Aorta (tissue), 5 donors: ENCODE measurements around the gene CLTCL1. TPM values are rescaled to one million over a fixed set of nuclear protein-coding genes. Genes with fewer than 3 reads are reported as not detected.

ENCODE experiments used
- ATAC-seq: fragments of 200-7000 bp; cut with Tn5 transposase; one replicate; pipeline ENCODE4 v1.9.1; 2022; ENCODE audit warnings: moderate library complexity; ENCODE audit not compliant: low FRiP score
- DNase-seq, 2 donors: peaks; one replicate each; pipeline ENCODE4 v3.0.0-alpha.2; 2020
- H3K27ac ChIP-seq, 2 donors: one replicate each; pipeline ENCODE4 v1.5.1; 2013; ENCODE audit warnings: low read length in 2 of 2, mild to moderate bottlenecking in 2 of 2, moderate library complexity in 2 of 2, control low read depth in 1 of 2, inconsistent platforms in 1 of 2, low read depth in 1 of 2
- H3K27me3 ChIP-seq, 2 donors: one replicate each; pipeline ENCODE4 v1.6.1; 2013; ENCODE audit warnings: control low read depth in 1 of 2, low read length in 1 of 2, mild to moderate bottlenecking in 1 of 2, moderate library complexity in 1 of 2; ENCODE audit not compliant: insufficient read depth in 2 of 2, control insufficient read depth in 1 of 2
- H3K36me3 ChIP-seq, 2 donors: one replicate each; pipeline ENCODE4 v1.6.1; 2013; ENCODE audit warnings: control low read depth in 1 of 2, low read length in 1 of 2, mild to moderate bottlenecking in 1 of 2; ENCODE audit not compliant: insufficient read depth in 2 of 2, control insufficient read depth in 1 of 2
- H3K4me1 ChIP-seq, 2 donors: one replicate each; pipeline ENCODE4 v1.6.1; 2013; ENCODE audit warnings: low read length in 2 of 2, control low read depth in 1 of 2, mild to moderate bottlenecking in 1 of 2, moderate library complexity in 1 of 2; ENCODE audit not compliant: insufficient read depth in 2 of 2, control insufficient read depth in 1 of 2
- H3K4me3 ChIP-seq, 2 donors: one replicate each; pipeline ENCODE4 v1.5.1; 2013; ENCODE audit warnings: low read length in 2 of 2, control low read depth in 1 of 2, mild to moderate bottlenecking in 1 of 2
- H3K9me3 ChIP-seq: one replicate; pipeline ENCODE4 v1.6.1; 2013; ENCODE audit warnings: mild to moderate bottlenecking, low read length; ENCODE audit not compliant: control insufficient read depth
- WGBS, 2 donors: extraction: QIAGEN DNeasy Blood & Tissue Kit; methylation state at CpG; one replicate each; pipeline ENCODE4 v1.1.7; 2013; 5-methylcytosine and 5-hydroxymethylcytosine counted together
- intact Hi-C, 2 donors: fragments of 100-400 bp; cut with DNase I; formaldehyde crosslinking; loops; one replicate each; pipeline versions ENCODE4 v1.14.2 to v1.15.0; 2022
- polyA plus RNA-seq, 2 donors: library from polyadenylated mRNA; stranded (reverse); fragments of 200-250 nt; gene quantifications; one replicate each; pipeline ENCODE4 v1.2.3, GENCODE V29; 2013
- total RNA-seq, 2 donors: library from RNA; stranded (reverse); fragmentation: NEBNext Ultra II Directional; extraction: Animal tissue kit (Norgen Biotek cat#: 25700); gene quantifications; one replicate each; pipeline ENCODE4 v1.2.1, GENCODE V29; 2021
- donor health status: healthy with polysubstance abuse.
- donor health status: Bipolar disorder and iron deficiency.
- donor health status: DM: no; HTN: no; CAD: no.
- donor health status: DM: no; HTN: no; CAD: no.
- donor health status: DM: yes; HTN: yes; CAD: no.

The CLTCL1 gene
- total and polyA plus RNA-seq, 4 donors: 0.25 to 8.1 (median 7.0) TPM

DNA sequence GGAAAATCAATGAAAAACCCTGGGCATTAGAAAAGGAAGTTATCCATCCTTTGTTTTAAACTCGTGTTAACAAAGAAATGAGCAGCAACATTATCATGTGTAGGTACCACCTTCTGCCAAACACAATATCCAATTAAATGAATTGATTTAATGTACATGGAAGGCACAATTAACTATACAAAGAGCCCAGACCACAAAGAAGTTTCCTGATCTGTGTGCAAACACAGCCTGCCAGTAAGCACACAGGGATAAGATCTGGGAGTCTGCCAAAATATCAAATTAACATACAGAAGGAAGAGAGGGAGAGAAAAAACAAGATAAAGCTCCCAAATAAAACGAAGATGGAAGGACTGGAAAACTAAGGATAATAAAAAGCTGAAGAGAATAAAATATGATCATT is 58.9 kb downstream of the CLTCL1 start:
- peaks cover 0 to 1% of the 10 kb centered on the region in 2 donors for H3K36me3 ChIP-seq
- no peaks in the 10 kb centered on the region for H3K27me3 ChIP-seq
- ATAC-seq (no peak), DNase-seq (no peak)
- intact Hi-C loops: no loop called here
- H3K4me3 ChIP-seq: no peak overlapping the region
- 61 to 70% methylated on average over 2 of the region's 2 CpGs for WGBS, 2 donors
- H3K27ac ChIP-seq: no peak overlapping the region
- no peaks in the 10 kb centered on the region for H3K9me3 ChIP-seq
- H3K4me1 ChIP-seq: no peaks in the 10 kb centered on the region

DNA sequence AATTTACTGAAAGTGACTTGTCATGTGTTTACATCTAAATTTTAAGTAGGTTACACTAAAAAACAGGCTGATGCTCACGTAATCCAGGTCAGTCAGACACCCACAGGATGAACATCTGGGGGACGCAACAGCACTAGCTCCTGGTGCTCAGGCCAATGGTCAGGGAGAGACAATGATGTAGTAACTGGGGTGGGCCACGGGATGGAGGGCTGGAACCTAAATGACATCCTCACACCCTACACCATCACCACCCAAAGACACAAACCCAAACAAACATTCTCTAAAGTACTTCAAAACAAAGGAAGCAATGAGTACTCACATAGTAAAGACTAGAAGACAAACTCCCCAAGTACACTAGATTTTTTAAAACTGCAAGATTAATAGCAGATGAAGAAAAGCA is 59.5 kb downstream of the CLTCL1 start:
- no peak for ATAC-seq
- no peaks in the 10 kb centered on the region for H3K4me1 ChIP-seq
- intact Hi-C loops: no loop called here
- H3K4me3 ChIP-seq: no peak overlapping the region
- DNase-seq: no peak
- no peaks in the 10 kb centered on the region for H3K9me3 ChIP-seq
- 91 to 92% methylated on average over 3 of the region's 3 CpGs for WGBS, 2 donors
- H3K27me3 ChIP-seq: no peaks in the 10 kb centered on the region
- peaks cover 0 to 1% of the 10 kb centered on the region in 2 donors for H3K36me3 ChIP-seq
- no peak overlapping the region for H3K27ac ChIP-seq

DNA sequence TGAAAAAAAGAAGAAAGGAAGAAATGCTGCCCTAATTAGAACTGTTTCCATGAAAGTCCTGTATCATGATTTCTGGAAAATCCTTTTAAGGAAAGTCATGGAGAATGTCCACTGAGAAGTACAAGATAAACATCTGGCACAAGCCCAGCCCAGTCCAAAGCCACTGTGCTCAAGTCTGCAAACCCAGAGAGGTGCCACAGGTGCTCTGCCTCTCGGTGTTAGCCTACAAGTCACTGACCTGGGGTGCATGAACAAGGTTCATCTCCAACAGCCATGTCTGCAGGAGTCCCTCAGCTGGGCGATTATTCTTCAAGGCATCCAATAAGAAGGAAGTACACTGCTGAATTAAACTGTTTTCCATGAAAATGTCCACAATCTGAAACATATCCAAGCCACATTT is 61.9 kb downstream of the CLTCL1 start:
- DNase-seq: no peak
- no peak for ATAC-seq
- Histone ChIP-seq H3K27ac (no peak overlapping the region), H3K9me3 (no peaks in the 10 kb centered on the region), H3K36me3 (peaks cover 0 to 2% of the 10 kb centered on the region in 2 donors), H3K4me1 (no peaks in the 10 kb centered on the region), H3K4me3 (no peak overlapping the region), H3K27me3 (no peaks in the 10 kb centered on the region)
- intact Hi-C loops: no loop called here
- WGBS, 2 donors: 73 to 86% methylated on average over 2 of the region's 2 CpGs

DNA sequence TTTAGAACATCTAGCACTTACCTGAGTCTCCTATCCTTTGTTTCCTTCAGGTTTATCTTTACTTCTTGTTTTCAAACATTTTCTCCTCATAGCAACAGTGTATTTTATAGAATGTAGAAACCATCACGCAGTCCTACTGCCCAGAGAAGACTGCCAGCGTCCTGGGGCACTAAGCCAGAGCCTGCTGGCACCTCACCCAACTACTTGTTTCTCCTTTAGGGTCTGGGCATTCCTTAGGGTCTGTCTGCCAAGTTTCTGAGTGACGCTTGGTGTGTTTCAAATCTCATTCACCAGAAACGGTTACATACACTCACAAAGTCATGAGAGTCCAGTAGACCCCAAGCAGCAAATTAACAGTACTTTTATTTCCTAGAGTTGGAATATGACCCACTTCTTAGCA is 63.3 kb downstream of the CLTCL1 start:
- no peaks in the 10 kb centered on the region for H3K27me3 ChIP-seq
- no peak for DNase-seq
- no peaks in the 10 kb centered on the region for H3K9me3 ChIP-seq
- no peaks in the 10 kb centered on the region for H3K4me1 ChIP-seq
- 9 to 10% methylated on average over 4 of the region's 4 CpGs for WGBS, 2 donors
- H3K4me3 ChIP-seq: no peak overlapping the region
- intact Hi-C loops: no loop called here
- peaks cover 0 to 2% of the 10 kb centered on the region in 2 donors for H3K36me3 ChIP-seq
- H3K27ac ChIP-seq: no peak overlapping the region
- ATAC-seq: no peak

DNA sequence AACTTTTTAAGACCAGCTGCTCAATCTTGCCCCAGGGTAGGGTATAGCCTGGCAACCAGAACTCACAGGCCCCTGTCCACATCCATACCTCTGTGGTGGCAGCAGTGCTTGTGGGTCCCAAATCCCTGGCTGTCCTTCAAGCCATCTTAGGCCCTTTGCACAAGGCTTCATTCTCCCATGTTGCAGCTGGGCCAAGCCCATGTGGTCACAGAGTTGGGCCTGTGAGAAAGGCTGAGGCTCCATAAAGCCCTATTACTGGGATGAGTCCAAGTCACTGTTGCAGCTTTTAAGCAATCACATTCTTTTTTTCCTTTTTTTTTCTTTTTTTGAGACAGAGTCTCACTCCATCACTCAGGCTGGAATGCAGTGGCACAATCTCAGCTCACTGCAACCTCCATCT is 65.1 kb downstream of the CLTCL1 start:
- intact Hi-C loops: no loop called here
- no peaks in the 10 kb centered on the region for H3K4me1 ChIP-seq
- no peak for ATAC-seq
- no peak overlapping the region for H3K27ac ChIP-seq
- H3K27me3 ChIP-seq: no peaks in the 10 kb centered on the region
- H3K9me3 ChIP-seq: no peaks in the 10 kb centered on the region
- DNase-seq: no peak
- peaks cover 0 to 3% of the 10 kb centered on the region in 2 donors for H3K36me3 ChIP-seq
- H3K4me3 ChIP-seq: no peak overlapping the region

DNA sequence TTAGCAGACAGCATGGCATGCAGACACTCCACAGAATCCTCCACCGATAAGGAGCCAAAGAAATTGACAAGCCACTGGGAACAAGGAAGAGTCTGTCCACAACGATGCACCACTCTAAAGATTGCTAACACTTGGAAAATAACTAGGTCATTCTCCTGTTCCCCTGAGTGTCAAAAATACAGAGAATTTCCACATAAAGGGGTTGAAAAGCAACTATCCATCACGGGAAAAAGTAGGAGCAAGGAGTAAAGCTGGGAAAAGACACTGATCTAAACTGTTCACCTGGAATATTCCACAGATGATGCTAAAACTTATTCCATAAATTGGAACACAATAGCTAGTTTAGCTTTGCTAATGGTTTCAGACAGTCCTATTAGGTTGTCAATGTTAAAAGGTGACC is 66.0 kb downstream of the CLTCL1 start:
- Histone ChIP-seq H3K4me3 (no peak overlapping the region), H3K36me3 (peaks cover 0 to 3% of the 10 kb centered on the region in 2 donors)

DNA sequence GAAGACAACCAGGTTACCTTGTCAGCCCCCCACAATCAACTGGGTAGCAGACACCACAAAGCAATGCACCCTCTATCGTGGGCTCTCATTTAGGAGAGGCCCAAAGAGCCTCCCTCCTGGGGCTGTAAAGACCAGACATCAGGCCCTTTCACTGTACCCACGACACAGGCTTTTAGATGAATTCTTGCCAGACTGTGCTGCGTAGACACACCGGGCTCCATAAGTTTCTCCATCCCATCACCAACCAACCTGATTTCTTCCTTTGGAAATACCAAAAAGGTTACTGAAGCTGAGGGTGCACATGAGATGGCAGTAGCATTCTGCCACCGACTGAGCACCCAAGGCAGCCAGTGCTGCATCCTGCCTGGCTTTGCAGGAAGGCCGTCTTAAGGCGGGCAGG is 66.5 kb downstream of the CLTCL1 start:
- no peak for ATAC-seq
- 96 to 97% methylated on average over 7 of the region's 7 CpGs for WGBS, 2 donors
- no peak overlapping the region for H3K27ac ChIP-seq
- intact Hi-C loops: no loop called here
- no peaks in the 10 kb centered on the region for H3K4me1 ChIP-seq
- DNase-seq: no peak
- no peaks in the 10 kb centered on the region for H3K27me3 ChIP-seq
- H3K4me3 ChIP-seq: no peak overlapping the region
- H3K9me3 ChIP-seq: no peaks in the 10 kb centered on the region
- H3K36me3 ChIP-seq: peaks cover 0 to 3% of the 10 kb centered on the region in 2 donors

More for the DNA sequence above, 66.0 kb downstream of the CLTCL1 start:
- no peaks in the 10 kb centered on the region for H3K4me1 ChIP-seq
- ATAC-seq: no peak
- no peak for DNase-seq
- 94 to 95% methylated on average over 3 of the region's 3 CpGs for WGBS, 2 donors
- no peaks in the 10 kb centered on the region for H3K9me3 ChIP-seq
- H3K27me3 ChIP-seq: no peaks in the 10 kb centered on the region
- intact Hi-C loops: no loop called here
- H3K27ac ChIP-seq: no peak overlapping the region

DNA sequence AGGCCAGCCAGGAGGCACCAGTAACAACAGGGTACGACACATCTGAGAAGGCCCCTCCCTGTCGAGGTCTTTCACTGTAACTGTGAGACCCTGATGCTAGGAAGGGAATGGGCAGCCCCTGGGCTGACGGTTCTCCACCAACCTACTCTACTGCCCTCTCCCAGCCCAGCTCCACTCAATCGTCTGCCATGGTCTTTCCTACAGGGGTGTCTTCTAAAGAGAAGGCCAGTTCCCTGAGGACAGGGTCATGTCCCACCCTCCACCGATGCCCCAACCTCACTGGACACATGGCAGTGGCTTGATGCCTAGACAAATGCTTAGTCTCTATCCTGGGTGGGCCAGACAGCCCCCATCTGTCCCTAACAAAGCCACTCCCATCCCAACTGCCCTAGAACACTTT is 67.0 kb downstream of the CLTCL1 start:
- Histone ChIP-seq H3K4me1 (no peaks in the 10 kb centered on the region), H3K4me3 (no peak overlapping the region), H3K27me3 (no peaks in the 10 kb centered on the region), H3K36me3 (peaks cover 0 to 3% of the 10 kb centered on the region in 2 donors), H3K27ac (no peak overlapping the region), H3K9me3 (no peaks in the 10 kb centered on the region)
- intact Hi-C loops: no loop called here
- DNase-seq (no peak), ATAC-seq (no peak)
- 93 to 97% methylated on average over 5 of the region's 5 CpGs for WGBS, 2 donors

DNA sequence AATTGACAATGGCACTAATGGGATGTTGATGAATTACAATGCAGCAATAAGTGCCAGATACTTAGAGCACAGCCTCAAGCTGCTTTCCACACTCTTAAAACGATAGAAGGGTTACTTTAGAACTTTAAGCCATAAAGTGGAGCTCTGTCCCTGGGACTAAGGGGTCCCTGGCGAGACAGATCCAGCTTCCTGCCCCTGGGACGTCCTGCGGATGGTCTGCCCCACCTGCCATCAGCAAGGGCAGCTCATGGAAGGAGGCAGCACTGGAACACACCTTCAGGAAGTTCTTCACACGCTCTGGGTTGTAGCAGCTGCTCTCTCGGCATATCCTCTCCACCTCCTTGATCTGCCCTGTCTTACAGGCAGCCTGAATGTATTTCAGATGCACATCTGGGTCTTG is 67.9 kb downstream of the CLTCL1 start:
- 93 to 96% methylated on average over 6 of the region's 6 CpGs for WGBS, 2 donors
- Histone ChIP-seq H3K9me3 (no peaks in the 10 kb centered on the region), H3K27ac (no peak overlapping the region), H3K4me3 (no peak overlapping the region), H3K27me3 (no peaks in the 10 kb centered on the region), H3K4me1 (no peaks in the 10 kb centered on the region), H3K36me3 (peaks cover 0 to 3% of the 10 kb centered on the region in 2 donors)
- ATAC-seq (no peak), DNase-seq (no peak)
- intact Hi-C loops: no loop called here
